DMS79 treated with DMSO at 0.1 percent for 48 hours (cell line): Measurements from ENCODE around the gene SMTNL1.

ENCODE experiments used
- DNase-seq: peaks from one replicate; lab custom pipeline; 2025; lab: John Stamatoyannopoulos, UW

The SMTNL1 gene

DNA sequence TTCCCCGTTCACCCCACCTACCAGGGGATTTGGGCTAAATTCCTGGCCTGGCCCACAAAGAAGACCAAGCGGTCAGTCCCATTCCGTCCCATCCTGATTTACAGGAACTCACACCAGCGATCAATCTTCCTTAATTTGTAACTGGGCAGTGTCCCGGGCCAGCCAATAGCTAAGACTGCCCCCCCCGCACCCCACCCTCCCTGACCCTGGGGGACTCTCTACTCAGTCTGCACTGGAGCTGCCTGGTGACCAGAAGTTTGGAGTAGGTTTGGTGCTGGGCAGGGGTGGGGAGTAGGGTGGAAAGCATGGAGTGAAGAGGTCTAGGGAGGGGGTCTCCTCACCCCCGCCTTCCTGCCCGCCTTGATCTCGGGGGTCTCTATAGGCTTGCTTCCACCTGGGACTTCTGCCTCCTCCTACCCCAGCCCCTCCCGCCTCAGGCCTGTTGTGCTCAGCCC is 60.1 kb downstream of the SMTNL1 start, which contains the start of gene SERPING1:
SERPING1 (plus strand) TSS at position 225 of the 455 bp plus-strand sequence. CDS start 586 bp downstream, outside the sequence.
- DNase-seq = no peak

DNA sequence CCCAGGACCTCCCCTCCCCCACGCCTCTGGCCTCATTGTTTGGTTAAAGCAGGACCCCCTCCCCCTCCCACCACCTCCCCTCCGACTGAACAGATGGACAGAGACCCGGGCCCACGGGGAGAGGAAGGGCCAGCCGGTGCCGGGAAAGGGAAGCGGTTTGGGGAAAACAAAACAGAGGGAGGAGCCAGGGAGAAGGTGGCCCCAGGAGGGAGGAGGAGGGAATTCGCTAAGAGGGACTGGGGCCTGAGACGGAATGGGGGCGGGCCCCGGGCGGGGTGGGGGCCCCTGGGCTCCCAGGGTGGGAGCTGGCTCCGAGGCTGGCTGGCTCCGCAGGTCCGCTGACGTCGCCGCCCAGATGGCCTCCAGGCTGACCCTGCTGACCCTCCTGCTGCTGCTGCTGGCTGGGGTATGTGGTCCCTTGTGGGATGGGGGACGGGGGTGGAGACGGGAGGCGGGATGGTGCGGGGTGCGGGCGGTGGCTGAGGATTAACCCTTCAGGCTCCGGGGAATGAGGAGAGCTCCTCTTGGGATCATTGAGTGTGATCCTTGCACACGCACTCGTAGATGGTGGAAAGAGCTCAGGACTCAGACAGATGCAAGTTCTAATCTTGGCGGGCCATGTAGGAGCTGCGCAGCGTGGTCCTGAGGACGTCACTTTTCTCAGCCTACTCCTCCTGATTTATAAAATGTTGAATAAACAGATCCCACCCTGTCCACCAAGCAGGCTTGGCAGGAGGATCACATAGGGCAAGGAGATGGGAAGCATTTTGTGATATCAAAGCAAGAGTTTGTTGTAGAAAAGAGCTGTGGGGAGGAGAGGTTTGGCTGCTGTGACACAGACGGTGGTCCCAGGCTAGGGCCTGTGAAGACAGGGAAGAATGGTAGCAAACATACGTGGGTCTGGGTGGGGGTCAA is 60.8 kb downstream of the SMTNL1 start:
- no peak for DNase-seq

DNA sequence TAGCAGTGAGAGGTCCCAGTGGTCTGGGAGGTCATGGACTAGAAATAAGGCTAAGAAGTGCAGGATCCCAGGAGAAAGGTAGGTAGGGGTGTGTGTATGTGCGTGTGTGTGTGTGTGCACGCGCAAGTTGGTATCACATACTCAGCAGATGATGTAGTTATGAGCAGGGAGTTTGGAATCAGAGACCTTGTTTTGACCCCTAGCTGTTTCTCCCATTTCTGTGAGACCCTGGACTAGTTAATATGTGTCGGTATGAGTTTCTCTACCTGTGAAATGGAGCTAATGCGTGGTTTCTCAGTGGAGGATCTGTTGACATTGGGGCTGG is 61.4 kb downstream of the SMTNL1 start:
- DNase-seq = no peak

DNA sequence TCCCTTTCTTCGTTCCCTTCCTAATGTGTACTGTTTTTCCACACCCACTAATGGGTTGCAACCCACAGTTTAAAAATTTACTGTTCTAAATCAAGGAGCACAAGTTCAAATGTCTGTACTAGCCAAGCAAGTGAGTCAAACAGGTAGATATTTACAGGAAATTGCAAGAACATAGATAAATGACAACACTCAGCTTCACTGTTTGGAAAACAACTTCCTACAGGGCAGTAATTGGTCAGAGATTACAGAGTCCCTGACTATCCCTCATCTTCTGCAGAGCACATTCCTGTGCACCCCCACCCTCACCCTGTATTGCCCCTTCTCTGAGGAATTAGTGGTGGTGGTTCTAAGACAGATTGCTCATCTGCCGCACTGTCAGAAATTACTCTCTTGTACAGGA is 62.0 kb downstream of the SMTNL1 start:
- DNase-seq = no peak
